Measurements from ENCODE around the gene ZNG1C. TPM values are rescaled to one million over a fixed set of nuclear protein-coding genes. Genes with fewer than 3 reads are reported as not detected.
"Not testable (repeated sequence)": the region's sequence is repeated elsewhere in the genome, so short reads cannot be mapped to it uniquely, and the experiment has no call there.

Gene ZNG1C
- polyA plus RNA-seq, 1 experiment = 25.0 TPM

GRCh38 chr9:68318209-68318608 lies 76.4 kb downstream of the ZNG1C start:
- H3K9me3 ChIP-seq (ENCODE audit: control insufficient read depth, insufficient read depth, low read length); CTCF ChIA-PET; POLR2A ChIA-PET; H3K4me3 ChIP-seq (ENCODE audit: low read depth, low read length); DNase-seq (ENCODE audit: low read depth, low spot score); H3K27ac ChIP-seq (ENCODE audit: low read depth, low read length); H3K27me3 ChIP-seq (ENCODE audit: control insufficient read depth, insufficient read depth, low read length): not testable (repeated sequence)

GRCh38 chr9:68323749-68324148 lies 82.0 kb downstream of the ZNG1C start:
- POLR2A ChIA-PET; H3K4me3 ChIP-seq (ENCODE audit: low read depth, low read length); H3K27me3 ChIP-seq (ENCODE audit: control insufficient read depth, insufficient read depth, low read length); H3K27ac ChIP-seq (ENCODE audit: low read depth, low read length); CTCF ChIA-PET; DNase-seq (ENCODE audit: low read depth, low spot score); H3K9me3 ChIP-seq (ENCODE audit: control insufficient read depth, insufficient read depth, low read length): not testable (repeated sequence)

GRCh38 chr9:68324518-68324917 lies 82.7 kb downstream of the ZNG1C start:
- DNase-seq (ENCODE audit: low read depth, low spot score); H3K9me3 ChIP-seq (ENCODE audit: control insufficient read depth, insufficient read depth, low read length); H3K4me3 ChIP-seq (ENCODE audit: low read depth, low read length); CTCF ChIA-PET; POLR2A ChIA-PET; H3K27me3 ChIP-seq (ENCODE audit: control insufficient read depth, insufficient read depth, low read length); H3K27ac ChIP-seq (ENCODE audit: low read depth, low read length): not testable (repeated sequence)

GRCh38 chr9:68329106-68329505 lies 87.3 kb downstream of the ZNG1C start:
- POLR2A ChIA-PET; DNase-seq (ENCODE audit: low read depth, low spot score); H3K9me3 ChIP-seq (ENCODE audit: control insufficient read depth, insufficient read depth, low read length); H3K27ac ChIP-seq (ENCODE audit: low read depth, low read length); H3K4me3 ChIP-seq (ENCODE audit: low read depth, low read length); CTCF ChIA-PET; H3K27me3 ChIP-seq (ENCODE audit: control insufficient read depth, insufficient read depth, low read length): not testable (repeated sequence)

DNA sequence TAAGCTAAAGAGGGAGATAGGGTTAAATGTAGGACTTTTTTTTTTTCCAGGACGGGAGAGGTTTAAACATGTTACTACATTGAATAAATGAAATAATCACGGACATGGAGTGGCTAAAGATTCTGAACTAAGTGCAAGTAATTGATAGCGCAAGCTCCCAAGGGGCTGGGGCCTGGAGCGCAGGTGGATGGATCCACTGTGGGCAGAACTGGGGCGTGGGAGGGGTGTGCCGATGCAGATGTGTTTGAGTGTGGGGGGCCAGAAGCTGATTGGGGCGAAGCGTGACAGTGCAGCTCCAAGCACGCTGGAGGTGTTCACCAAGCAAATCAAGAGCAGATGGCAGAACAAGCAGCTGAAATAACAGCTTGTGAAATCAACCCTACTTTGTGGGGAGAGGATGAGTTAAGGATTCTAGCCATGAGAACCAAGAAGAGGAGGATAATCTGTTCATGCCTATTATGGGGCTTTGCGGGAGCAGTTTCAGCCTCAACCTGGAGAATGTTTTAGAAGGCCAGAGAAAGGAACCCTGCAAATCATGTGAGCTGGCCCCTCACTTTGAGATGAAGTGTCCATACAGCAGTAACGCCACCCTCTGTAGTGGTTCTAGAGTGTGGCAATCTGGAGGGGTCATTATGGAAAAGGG lies 88.9 kb downstream of the ZNG1C start:
- POLR2A ChIA-PET; H3K27me3 ChIP-seq (ENCODE audit: control insufficient read depth, insufficient read depth, low read length); H3K4me3 ChIP-seq (ENCODE audit: low read depth, low read length); H3K27ac ChIP-seq (ENCODE audit: low read depth, low read length); H3K9me3 ChIP-seq (ENCODE audit: control insufficient read depth, insufficient read depth, low read length); CTCF ChIA-PET; DNase-seq (ENCODE audit: low read depth, low spot score): not testable (repeated sequence)

GRCh38 chr9:68332122-68332521 lies 90.3 kb downstream of the ZNG1C start:
- H3K4me3 ChIP-seq (ENCODE audit: low read depth, low read length); H3K27ac ChIP-seq (ENCODE audit: low read depth, low read length); POLR2A ChIA-PET; DNase-seq (ENCODE audit: low read depth, low spot score); CTCF ChIA-PET; H3K9me3 ChIP-seq (ENCODE audit: control insufficient read depth, insufficient read depth, low read length); H3K27me3 ChIP-seq (ENCODE audit: control insufficient read depth, insufficient read depth, low read length): not testable (repeated sequence)

- H3K9me3 ChIP-seq (ENCODE audit: control insufficient read depth, insufficient read depth, low read length); CTCF ChIA-PET; POLR2A ChIA-PET; H3K27me3 ChIP-seq (ENCODE audit: control insufficient read depth, insufficient read depth, low read length); DNase-seq (ENCODE audit: low read depth, low spot score); H3K4me3 ChIP-seq (ENCODE audit: low read depth, low read length); H3K27ac ChIP-seq (ENCODE audit: low read depth, low read length): not testable (repeated sequence)
Observed at GRCh38 chr9:68335935-68336334, 94.2 kb downstream of the ZNG1C start.

GRCh38 chr9:68336639-68337339 lies 95.0 kb downstream of the ZNG1C start:
- CTCF ChIA-PET; H3K27ac ChIP-seq (ENCODE audit: low read depth, low read length); DNase-seq (ENCODE audit: low read depth, low spot score); H3K9me3 ChIP-seq (ENCODE audit: control insufficient read depth, insufficient read depth, low read length); H3K4me3 ChIP-seq (ENCODE audit: low read depth, low read length); H3K27me3 ChIP-seq (ENCODE audit: control insufficient read depth, insufficient read depth, low read length); POLR2A ChIA-PET: not testable (repeated sequence)

GRCh38 chr9:68338000-68338399 lies 96.2 kb downstream of the ZNG1C start:
- POLR2A ChIA-PET; H3K27ac ChIP-seq (ENCODE audit: low read depth, low read length); CTCF ChIA-PET; H3K27me3 ChIP-seq (ENCODE audit: control insufficient read depth, insufficient read depth, low read length); DNase-seq (ENCODE audit: low read depth, low spot score); H3K9me3 ChIP-seq (ENCODE audit: control insufficient read depth, insufficient read depth, low read length); H3K4me3 ChIP-seq (ENCODE audit: low read depth, low read length): not testable (repeated sequence)

GRCh38 chr9:68342265-68343025 lies 100.7 kb downstream of the ZNG1C start:
- CTCF ChIA-PET = interaction anchor here (1.0 to 1.8 kb wide), 3 partner anchors 241 to 657 kb away, joined by 3 to 7 read pairs (median 5); no protein-coding TSS in a partner anchor
- H3K9me3 ChIP-seq (ENCODE audit: control insufficient read depth, insufficient read depth, low read length); H3K27me3 ChIP-seq (ENCODE audit: control insufficient read depth, insufficient read depth, low read length); H3K4me3 ChIP-seq (ENCODE audit: low read depth, low read length); H3K27ac ChIP-seq (ENCODE audit: low read depth, low read length); DNase-seq (ENCODE audit: low read depth, low spot score); POLR2A ChIA-PET: not testable (repeated sequence)

- H3K9me3 ChIP-seq (ENCODE audit: control insufficient read depth, insufficient read depth, low read length); H3K27me3 ChIP-seq (ENCODE audit: control insufficient read depth, insufficient read depth, low read length); H3K4me3 ChIP-seq (ENCODE audit: low read depth, low read length); DNase-seq (ENCODE audit: low read depth, low spot score); POLR2A ChIA-PET; H3K27ac ChIP-seq (ENCODE audit: low read depth, low read length): not testable (repeated sequence)
- CTCF ChIA-PET = interaction anchor here (0.7 to 1.8 kb wide), 5 partner anchors 225 to 1234 kb away, joined by 3 to 7 read pairs (median 5); no protein-coding TSS in a partner anchor
Observed at GRCh38 chr9:68343242-68343641, 101.5 kb downstream of the ZNG1C start.

DNA sequence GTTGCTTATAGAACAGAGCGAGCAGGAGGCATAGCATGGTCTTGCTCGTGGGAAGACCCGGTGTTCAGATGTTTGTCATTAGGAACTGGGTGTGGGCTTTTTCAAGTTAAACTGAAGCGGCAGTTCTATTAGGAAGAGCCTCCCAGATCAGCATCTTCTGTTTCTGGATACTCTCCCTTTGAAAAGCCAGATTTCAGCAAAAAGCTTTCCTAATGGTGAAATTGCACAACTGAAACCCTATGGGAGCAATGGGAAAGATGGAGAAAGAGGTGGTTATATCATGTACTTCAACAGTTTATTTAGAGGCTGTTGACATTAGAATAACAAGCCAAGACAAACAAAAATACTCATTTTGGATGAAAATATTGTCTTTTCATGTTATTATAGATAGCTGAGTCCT lies 102.2 kb downstream of the ZNG1C start:
- CTCF ChIA-PET = interaction anchor here (1.8 kb wide), 1 partner anchor 240 kb away, joined by 5 read pairs; no protein-coding TSS in a partner anchor
- DNase-seq (ENCODE audit: low read depth, low spot score); H3K27me3 ChIP-seq (ENCODE audit: control insufficient read depth, insufficient read depth, low read length); H3K27ac ChIP-seq (ENCODE audit: low read depth, low read length); H3K4me3 ChIP-seq (ENCODE audit: low read depth, low read length); H3K9me3 ChIP-seq (ENCODE audit: control insufficient read depth, insufficient read depth, low read length); POLR2A ChIA-PET: not testable (repeated sequence)
